ENCODE results near the gene KTI12.

KTI12 gene

DNA sequence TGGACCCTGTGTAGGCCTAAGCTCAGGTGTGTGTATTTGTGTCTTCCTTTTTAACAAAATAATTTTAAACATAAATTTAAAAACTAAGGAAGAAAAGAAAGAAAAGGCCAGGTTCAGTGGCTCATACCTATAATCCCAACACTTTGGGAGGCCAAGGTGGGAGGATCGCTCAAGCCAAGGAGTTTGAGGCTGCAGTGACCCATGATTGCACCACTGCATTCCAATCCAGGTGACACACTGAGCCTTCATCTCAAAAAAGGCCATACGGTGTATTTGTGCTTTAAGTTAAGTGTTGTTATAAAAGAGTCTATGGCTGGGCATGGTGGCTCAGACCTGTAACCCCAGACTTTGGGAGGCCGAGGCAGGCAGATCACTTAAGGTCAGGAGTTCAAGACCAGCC is 51.4 kb downstream of the KTI12 start:
- no peak for DNase-seq (ENCODE audit: low read depth)

Measured in non-pigmented ciliary epithelial cell (primary cell).